AG04450 (cell line): Measurements from ENCODE around the gene TPM4. TPM values are rescaled to one million over a fixed set of nuclear protein-coding genes. Genes with fewer than 3 reads are reported as not detected.

Experiments used
- CTCF ChIA-PET: fragments of 300-600, 350-600 bp; formaldehyde crosslinking; extraction: SDS; loops from one replicate; lab custom pipeline; 2022; ENCODE audit warnings: antibody characterized with exemption, inconsistent platforms; lab: Charles Lee
- POLR2A ChIA-PET: fragments of 350-600 bp; formaldehyde crosslinking; extraction: SDS; loops from one replicate; lab custom pipeline; 2021; ENCODE audit warnings: antibody characterized with exemption, inconsistent platforms; lab: Yijun Ruan, JAX
- DNase-seq: peaks from one replicate; pipeline ENCODE4 v3.0.0-alpha.2; 2011; ENCODE audit warnings: low read depth, low spot score
- H3K27ac ChIP-seq: one replicate; pipeline ENCODE4 v1.5.1; 2012; ENCODE audit warnings: low read depth, low read length, control low read depth
- H3K27me3 ChIP-seq: one replicate; pipeline ENCODE4 v1.6.0; 2012; ENCODE audit warnings: low read length; ENCODE audit not compliant: control insufficient read depth, insufficient read depth
- H3K4me3 ChIP-seq: 2 replicates; pipeline ENCODE4 v1.5.1; 2011; ENCODE audit warnings: mild to moderate bottlenecking, low read depth, low read length, control low read depth
- H3K9me3 ChIP-seq: 2 replicates; pipeline ENCODE4 v1.5.1; 2012; ENCODE audit warnings: low read length; ENCODE audit not compliant: control insufficient read depth, insufficient read depth
- polyA plus RNA-seq: library from polyadenylated mRNA; depleted of rRNA; stranded (reverse); fragments of >200 nt; gene quantifications from 2 replicates; pipeline ENCODE4 v1.2.3, GENCODE V29; 2011
- TF ChIP-seq, protein P1 (sequence below): IDR thresholded peaks from 2 replicates; pipeline ENCODE4 v1.5.1; 2011; ENCODE audit warnings: low read depth, low read length, control low read depth, inconsistent platforms

Gene TPM4
- polyA plus RNA-seq, 1 experiment, result 2,058 TPM

DNA sequence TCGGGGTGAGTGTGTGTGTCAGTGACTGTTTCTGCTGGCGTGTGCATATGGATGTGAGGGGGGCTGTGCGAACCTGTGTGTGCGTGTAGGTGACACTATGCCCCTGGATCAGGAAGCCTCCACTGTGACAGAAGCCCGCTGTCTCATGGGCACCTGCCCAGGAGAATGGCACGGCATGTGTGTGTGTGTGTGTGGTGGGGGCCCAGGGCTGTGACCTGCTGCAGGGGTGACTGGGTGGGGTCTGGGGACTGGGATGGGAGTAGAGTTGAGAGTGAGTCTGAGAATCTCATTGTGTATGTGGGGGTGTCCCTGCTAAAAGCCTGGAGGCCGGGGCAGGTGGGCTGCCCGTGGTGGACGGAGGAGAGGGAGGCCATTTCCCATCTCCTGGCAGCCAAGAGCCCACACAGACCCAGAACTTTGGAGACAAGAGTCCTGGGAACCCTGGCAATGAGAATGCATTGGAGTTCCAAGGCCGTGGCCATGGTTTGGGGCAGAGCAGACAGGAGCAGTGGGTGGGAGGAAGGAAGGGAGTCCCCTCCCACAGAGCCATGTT is 6.4 kb upstream of the TPM4 start:
- Histone ChIP-seq H3K27me3 (no peaks in the 10 kb centered on the region), H3K4me3 (peak overlapping the region; percentile 90), H3K27ac (no peak overlapping the region), H3K9me3 (peaks cover 8% of the 10 kb centered on the region; the same call in 1 of the 2 replicates)
- CTCF ChIA-PET, result interaction anchor here (1.6 kb wide), 1 partner anchor 9 kb away, joined by 3 read pairs; no protein-coding TSS in a partner anchor
- POLR2A ChIA-PET, result interaction anchor here (1.7 kb wide), 1 partner anchor 18 kb away, joined by 5 read pairs; no protein-coding TSS in a partner anchor
- TF ChIP-seq, protein P1, sequence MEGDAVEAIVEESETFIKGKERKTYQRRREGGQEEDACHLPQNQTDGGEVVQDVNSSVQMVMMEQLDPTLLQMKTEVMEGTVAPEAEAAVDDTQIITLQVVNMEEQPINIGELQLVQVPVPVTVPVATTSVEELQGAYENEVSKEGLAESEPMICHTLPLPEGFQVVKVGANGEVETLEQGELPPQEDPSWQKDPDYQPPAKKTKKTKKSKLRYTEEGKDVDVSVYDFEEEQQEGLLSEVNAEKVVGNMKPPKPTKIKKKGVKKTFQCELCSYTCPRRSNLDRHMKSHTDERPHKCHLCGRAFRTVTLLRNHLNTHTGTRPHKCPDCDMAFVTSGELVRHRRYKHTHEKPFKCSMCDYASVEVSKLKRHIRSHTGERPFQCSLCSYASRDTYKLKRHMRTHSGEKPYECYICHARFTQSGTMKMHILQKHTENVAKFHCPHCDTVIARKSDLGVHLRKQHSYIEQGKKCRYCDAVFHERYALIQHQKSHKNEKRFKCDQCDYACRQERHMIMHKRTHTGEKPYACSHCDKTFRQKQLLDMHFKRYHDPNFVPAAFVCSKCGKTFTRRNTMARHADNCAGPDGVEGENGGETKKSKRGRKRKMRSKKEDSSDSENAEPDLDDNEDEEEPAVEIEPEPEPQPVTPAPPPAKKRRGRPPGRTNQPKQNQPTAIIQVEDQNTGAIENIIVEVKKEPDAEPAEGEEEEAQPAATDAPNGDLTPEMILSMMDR, result no peak
- no peak for DNase-seq

DNA sequence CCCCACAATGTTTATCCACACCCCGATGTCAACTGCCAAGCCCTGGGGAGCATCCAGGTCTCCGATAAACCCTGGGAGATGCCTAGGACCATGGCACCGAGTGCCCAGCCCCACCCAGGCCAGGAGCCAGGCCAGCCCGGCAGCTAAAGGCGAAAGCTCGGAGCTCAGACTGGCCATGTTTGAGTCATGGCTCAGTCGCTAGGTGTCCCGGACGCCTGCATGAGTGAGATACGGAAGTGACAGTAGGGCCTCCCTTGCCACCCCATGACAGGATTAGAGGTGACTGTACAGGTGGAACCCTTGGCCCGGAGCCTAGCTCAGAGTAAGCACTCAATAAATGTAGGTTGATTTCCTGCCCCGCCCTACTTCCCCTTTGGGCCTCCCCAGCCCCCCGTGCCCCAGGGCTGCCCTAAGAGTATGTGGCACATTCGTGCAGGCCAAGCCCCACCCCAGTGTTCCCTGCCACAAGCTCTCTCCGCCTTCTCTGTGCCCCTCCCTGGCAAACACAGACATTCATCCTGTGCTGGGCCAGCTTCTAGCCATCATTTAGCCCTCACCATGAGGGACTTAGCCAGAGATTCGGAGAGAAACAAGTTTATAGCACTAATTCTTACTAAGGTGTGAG is 5.8 kb upstream of the TPM4 start:
- CTCF ChIA-PET, result interaction anchor here (1.6 kb wide), 1 partner anchor 10 kb away, joined by 3 read pairs; no protein-coding TSS in a partner anchor
- TF ChIP-seq, protein P1, result no peak

DNA sequence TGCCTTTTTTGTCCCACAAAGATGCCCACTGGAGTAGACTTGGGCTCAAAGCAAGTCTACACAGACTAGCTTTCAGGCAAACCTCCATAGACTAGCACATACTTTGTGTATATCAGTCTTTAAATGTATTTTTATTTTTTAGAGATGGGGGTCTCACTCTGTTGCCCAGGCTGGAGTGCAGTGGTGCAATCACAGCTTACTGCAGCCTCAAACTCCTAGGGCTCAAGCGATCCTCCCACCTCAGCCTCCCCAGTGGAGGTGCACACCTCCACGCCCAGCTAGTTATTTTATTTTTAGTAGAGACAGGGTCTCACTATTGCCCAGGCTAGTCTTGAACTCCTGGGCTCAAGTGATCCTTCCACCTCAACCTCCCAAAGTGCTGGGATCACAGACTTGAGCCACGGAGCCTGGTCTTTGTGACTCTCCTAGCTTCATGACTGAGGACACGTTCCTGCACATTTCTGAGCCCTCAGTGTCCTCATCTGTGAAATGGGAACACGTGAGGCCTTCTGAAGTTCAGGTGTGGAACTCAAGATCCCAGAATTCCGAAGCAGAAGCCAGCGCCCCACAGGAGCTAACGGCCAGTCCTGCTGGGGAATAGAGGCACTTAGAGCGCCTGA is 5.1 kb upstream of the TPM4 start:
- Histone ChIP-seq H3K9me3 (peaks cover 8% of the 10 kb centered on the region; the same call in 1 of the 2 replicates), H3K27ac (no peak overlapping the region), H3K4me3 (no peak overlapping the region; the same call in 1 of the 2 replicates), H3K27me3 (no peaks in the 10 kb centered on the region)
- DNase-seq, result no peak
- TF ChIP-seq, protein P1, result no peak
- ChIA-PET CTCF (interaction anchor here (1.6 to 2.8 kb wide), 2 partner anchors 8 to 10 kb away, joined by 3 to 11 read pairs; no protein-coding TSS in a partner anchor), POLR2A (interaction anchor here (1.7 kb wide), 1 partner anchor 17 kb away, joined by 5 read pairs; no protein-coding TSS in a partner anchor)

More for the DNA sequence above, 5.8 kb upstream of the TPM4 start:
- Histone ChIP-seq H3K27me3 (no peaks in the 10 kb centered on the region), H3K9me3 (peaks cover 8% of the 10 kb centered on the region; the same call in 1 of the 2 replicates), H3K27ac (peak overlapping the region; percentile 47), H3K4me3 (peak overlapping the region; percentile 90)
- POLR2A ChIA-PET, result interaction anchor here (0.6 to 1.7 kb wide), 3 partner anchors 11 to 119 kb away, joined by 3 to 10 read pairs (median 5); no protein-coding TSS in a partner anchor
- DNase-seq, result no peak

DNA sequence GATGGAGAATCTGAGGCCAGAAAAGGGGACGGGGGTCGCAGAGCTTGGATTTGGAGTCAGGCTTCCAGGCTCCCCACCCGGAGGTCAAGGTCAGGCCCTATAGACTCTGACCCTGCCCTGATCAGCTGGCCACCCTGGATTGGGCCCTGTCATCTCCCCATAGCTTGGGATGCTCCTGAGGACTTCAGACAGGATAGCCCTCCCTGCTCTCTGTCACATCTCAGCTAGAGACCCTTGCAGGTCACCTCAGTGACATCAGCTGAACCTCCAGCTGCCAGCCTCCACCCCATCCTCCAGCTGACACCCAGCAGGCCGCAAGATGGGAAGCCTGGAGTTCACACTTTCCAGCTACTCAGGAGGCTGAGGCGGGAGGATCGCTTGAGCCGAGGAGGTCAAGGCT is 2.8 kb upstream of the TPM4 start:
- Histone ChIP-seq H3K27me3 (no peaks in the 10 kb centered on the region), H3K27ac (peak overlapping the region; percentile 39), H3K9me3 (no peaks in the 10 kb centered on the region; the same call in 1 of the 2 replicates), H3K4me3 (no peak overlapping the region)
- TF ChIP-seq, protein P1, result no peak
- POLR2A ChIA-PET, result interaction anchor here (0.7 to 1.3 kb wide), 4 partner anchors 9 to 251 kb away, joined by 3 read pairs; no protein-coding TSS in a partner anchor
- CTCF ChIA-PET, result interaction anchor here (0.9 to 2.8 kb wide), 3 partner anchors 11 to 38 kb away, joined by 3 to 11 read pairs (median 4); no protein-coding TSS in a partner anchor
- DNase-seq, result no peak
